GM12875 (cell line): ENCODE measurements around the gene PRPH2.

Source experiments
- H3K4me3 ChIP-seq: one replicate; pipeline ENCODE4 v1.5.1; 2011; ENCODE audit warnings: low read depth, low read length, control low read depth
- CTCF ChIP-seq: IDR thresholded peaks from 2 replicates; pipeline ENCODE4 v1.5.1; 2011; ENCODE audit warnings: low read depth, mild to moderate bottlenecking, control low read depth, inconsistent platforms, low read length, moderate library complexity, borderline replicate concordance; ENCODE audit not compliant: insufficient read depth

Gene PRPH2

GRCh38 chr6:42726485-42727086 lies 4.2 kb upstream of the PRPH2 start:
- H3K4me3 ChIP-seq = peak overlapping the region; percentile 10
- TF ChIP-seq CTCF = peak; percentile 67

- no peak for TF ChIP-seq CTCF
- no peak overlapping the region for H3K4me3 ChIP-seq
Observed at GRCh38 chr6:42726026-42726425, 3.6 kb upstream of the PRPH2 start.

- TF ChIP-seq CTCF = no peak
- no peak overlapping the region for H3K4me3 ChIP-seq
Observed at GRCh38 chr6:42724825-42725224, 2.4 kb upstream of the PRPH2 start.

- no peak overlapping the region for H3K4me3 ChIP-seq
- no peak for TF ChIP-seq CTCF
Observed at GRCh38 chr6:42720739-42721138, 1.7 kb downstream of the PRPH2 start.

GRCh38 chr6:42715871-42716270 lies 6.5 kb downstream of the PRPH2 start:
- no peak overlapping the region for H3K4me3 ChIP-seq
- no peak for TF ChIP-seq CTCF

- no peak overlapping the region for H3K4me3 ChIP-seq
- no peak for TF ChIP-seq CTCF
Observed at GRCh38 chr6:42714098-42714761, 8.2 kb downstream of the PRPH2 start.

GRCh38 chr6:42711930-42712329 lies 10.5 kb downstream of the PRPH2 start:
- no peak overlapping the region for H3K4me3 ChIP-seq
- no peak for TF ChIP-seq CTCF
